ENCODE data around the gene CAMKK1. TPM values are rescaled to one million over a fixed set of nuclear protein-coding genes. Genes with fewer than 3 reads are reported as not detected.

The CAMKK1 gene
- total RNA-seq, 1 donor from 2014 or later, result 3.4 TPM

DNA sequence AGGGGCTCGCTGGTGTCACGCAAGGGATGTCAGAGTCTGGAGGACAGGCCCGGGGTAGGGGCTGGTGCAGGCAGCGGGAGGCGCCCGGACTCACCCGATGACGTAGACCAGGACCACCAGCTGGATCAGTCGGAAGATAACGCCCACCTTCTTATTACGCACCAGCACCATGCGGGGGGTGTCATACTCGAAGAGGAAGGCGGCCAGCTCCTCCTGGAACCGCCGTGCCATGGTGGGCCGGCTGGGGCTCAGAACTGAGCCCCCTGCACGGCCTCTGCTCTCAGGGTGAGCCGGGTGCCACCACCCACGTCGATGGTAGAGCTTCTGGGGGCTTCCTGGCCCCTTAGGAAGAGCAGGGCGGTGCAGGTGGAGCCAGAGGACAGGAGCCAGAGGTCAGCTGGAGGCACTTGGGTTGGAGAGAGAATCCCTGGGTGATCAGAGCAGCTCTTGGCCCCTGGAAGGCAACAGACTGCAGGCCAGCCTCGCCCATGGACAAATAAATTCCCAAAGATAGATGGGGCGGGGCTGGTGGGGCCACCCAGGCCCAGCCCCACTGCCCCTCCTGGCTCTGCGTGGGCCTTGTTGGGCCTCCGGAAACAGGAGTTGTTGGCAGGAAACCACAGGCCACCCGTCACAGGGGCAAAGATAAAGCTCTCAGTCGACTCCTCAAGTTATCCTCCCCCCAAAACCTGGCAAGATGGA lies 23.3 kb upstream of the CAMKK1 start, which contains the start of gene P2RX1:
Gene P2RX1, minus strand, starts transcription at position 471 of the 702 bp plus-strand sequence. Its CDS starts 240 bp downstream, at position 231.
- DNase-seq (ENCODE audit: low read depth) (no peak), FAIRE-seq (no peak)
- Histone ChIP-seq H3K27me3 (ENCODE audit: control insufficient read depth, insufficient read depth, low read length) (peaks cover 2% of the 10 kb centered on the region), H3K4me3 (ENCODE audit: low read depth, low read length) (no peak within 1 kb of the TSS), H3K36me3 (ENCODE audit: control insufficient read depth, insufficient read depth, low read length) (no peaks in the 10 kb centered on the region)
- TF ChIP-seq, protein P1, sequence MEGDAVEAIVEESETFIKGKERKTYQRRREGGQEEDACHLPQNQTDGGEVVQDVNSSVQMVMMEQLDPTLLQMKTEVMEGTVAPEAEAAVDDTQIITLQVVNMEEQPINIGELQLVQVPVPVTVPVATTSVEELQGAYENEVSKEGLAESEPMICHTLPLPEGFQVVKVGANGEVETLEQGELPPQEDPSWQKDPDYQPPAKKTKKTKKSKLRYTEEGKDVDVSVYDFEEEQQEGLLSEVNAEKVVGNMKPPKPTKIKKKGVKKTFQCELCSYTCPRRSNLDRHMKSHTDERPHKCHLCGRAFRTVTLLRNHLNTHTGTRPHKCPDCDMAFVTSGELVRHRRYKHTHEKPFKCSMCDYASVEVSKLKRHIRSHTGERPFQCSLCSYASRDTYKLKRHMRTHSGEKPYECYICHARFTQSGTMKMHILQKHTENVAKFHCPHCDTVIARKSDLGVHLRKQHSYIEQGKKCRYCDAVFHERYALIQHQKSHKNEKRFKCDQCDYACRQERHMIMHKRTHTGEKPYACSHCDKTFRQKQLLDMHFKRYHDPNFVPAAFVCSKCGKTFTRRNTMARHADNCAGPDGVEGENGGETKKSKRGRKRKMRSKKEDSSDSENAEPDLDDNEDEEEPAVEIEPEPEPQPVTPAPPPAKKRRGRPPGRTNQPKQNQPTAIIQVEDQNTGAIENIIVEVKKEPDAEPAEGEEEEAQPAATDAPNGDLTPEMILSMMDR (IDR thresholded peaks at IDR 0.05; ENCODE audit: insufficient read depth, low read length, severe bottlenecking), result no peak

- DNase-seq (ENCODE audit: low read depth) (no peak), FAIRE-seq (no peak)
- Histone ChIP-seq H3K36me3 (ENCODE audit: control insufficient read depth, insufficient read depth, low read length) (no peaks in the 10 kb centered on the region), H3K4me3 (ENCODE audit: low read depth, low read length) (no peak overlapping the region), H3K27me3 (ENCODE audit: control insufficient read depth, insufficient read depth, low read length) (peaks cover 2% of the 10 kb centered on the region)
- TF ChIP-seq, protein P1 (IDR thresholded peaks at IDR 0.05; ENCODE audit: insufficient read depth, low read length, severe bottlenecking), result no peak
Observed at GRCh38 chr17:3915581-3915994, 22.7 kb upstream of the CAMKK1 start.

DNA sequence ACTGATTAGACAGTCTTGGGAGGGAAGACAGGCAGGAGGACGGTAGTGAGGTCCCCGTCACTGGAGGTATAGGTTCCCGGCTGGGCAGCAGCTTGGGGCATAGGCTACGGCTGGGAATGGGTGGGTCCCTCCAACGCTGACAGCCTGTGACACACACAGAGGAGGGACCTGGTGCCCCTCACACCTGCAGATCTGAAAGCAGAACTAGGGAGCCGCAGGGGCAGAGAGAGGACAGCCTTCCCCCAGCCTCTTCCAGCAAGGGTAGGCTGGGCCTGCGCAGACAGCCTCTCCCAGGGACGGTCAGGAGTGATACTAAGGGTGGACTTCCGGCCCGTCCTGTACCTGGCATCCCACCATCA lies 21.4 kb upstream of the CAMKK1 start:
- no peak for FAIRE-seq
- DNase-seq (ENCODE audit: low read depth), result no peak

GRCh38 chr17:3913531-3914311 lies 20.9 kb upstream of the CAMKK1 start:
- peak; percentile 7 for FAIRE-seq
- TF ChIP-seq, protein P1 (IDR thresholded peaks at IDR 0.05; ENCODE audit: insufficient read depth, low read length, severe bottlenecking), result peak; percentile 100
- Histone ChIP-seq H3K36me3 (ENCODE audit: control insufficient read depth, insufficient read depth, low read length) (no peaks in the 10 kb centered on the region), H3K4me3 (ENCODE audit: low read depth, low read length) (no peak overlapping the region), H3K27me3 (ENCODE audit: control insufficient read depth, insufficient read depth, low read length) (peaks cover 2% of the 10 kb centered on the region)
- DNase-seq (ENCODE audit: low read depth), result peak; percentile 53

More for the DNA sequence above, 21.4 kb upstream of the CAMKK1 start:
- Histone ChIP-seq H3K27me3 (ENCODE audit: control insufficient read depth, insufficient read depth, low read length) (peaks cover 2% of the 10 kb centered on the region), H3K36me3 (ENCODE audit: control insufficient read depth, insufficient read depth, low read length) (no peaks in the 10 kb centered on the region), H3K4me3 (ENCODE audit: low read depth, low read length) (no peak overlapping the region)
- TF ChIP-seq, protein P1 (IDR thresholded peaks at IDR 0.05; ENCODE audit: insufficient read depth, low read length, severe bottlenecking), result no peak

- peaks cover 2% of the 10 kb centered on the region for H3K27me3 ChIP-seq (ENCODE audit: control insufficient read depth, insufficient read depth, low read length)
- H3K36me3 ChIP-seq (ENCODE audit: control insufficient read depth, insufficient read depth, low read length), result no peaks in the 10 kb centered on the region
- H3K4me3 ChIP-seq (ENCODE audit: low read depth, low read length), result no peak overlapping the region
- TF ChIP-seq, protein P1 (IDR thresholded peaks at IDR 0.05; ENCODE audit: insufficient read depth, low read length, severe bottlenecking), result no peak
- no peak for FAIRE-seq
- DNase-seq (ENCODE audit: low read depth), result no peak
Observed at GRCh38 chr17:3912827-3913226, 20.0 kb upstream of the CAMKK1 start.

All from bronchial epithelial cell (primary cell).